Mucosa of gallbladder (tissue), 1 donor: ENCODE results near the gene TMEM214. TPM values are rescaled to one million over a fixed set of nuclear protein-coding genes. Genes with fewer than 3 reads are reported as not detected.

ENCODE experiments used
- DNase-seq: peaks from one replicate; pipeline ENCODE4 v3.0.0-alpha.2; 2020; ENCODE audit warnings: low spot score
- total RNA-seq: library from RNA; stranded (reverse); gene quantifications from one replicate; pipeline ENCODE4 v1.2.1, GENCODE V29; 2021
- donor health status: DM: no; HTN: no; CAD: no.

TMEM214 gene
- total RNA-seq, 1 donor from 2014 or later = 80.0 TPM

- DNase-seq = no peak
Observed at GRCh38 chr2:27039871-27040270, 7.1 kb downstream of the TMEM214 start.

- no peak for DNase-seq
Observed at GRCh38 chr2:27040282-27040681, 7.5 kb downstream of the TMEM214 start.

- DNase-seq = no peak
Observed at GRCh38 chr2:27041752-27042151, 9.0 kb downstream of the TMEM214 start.

GRCh38 chr2:27042159-27042661 lies 9.4 kb downstream of the TMEM214 start:
- DNase-seq = no peak

- DNase-seq = no peak
Observed at GRCh38 chr2:27042985-27043634, 10.3 kb downstream of the TMEM214 start.

GRCh38 chr2:27049422-27050280 lies 16.9 kb downstream of the TMEM214 start:
- DNase-seq = no peak

- DNase-seq = peak; percentile 94
Observed at GRCh38 chr2:27050281-27050995, 17.7 kb downstream of the TMEM214 start.

- DNase-seq = peak; percentile 96
Observed at GRCh38 chr2:27050996-27051901, 18.5 kb downstream of the TMEM214 start, which contains the start of gene AGBL5. Gene AGBL5, plus strand, starts transcription at chr2:27051668. Its CDS starts 1,291 bp downstream, at chr2:27052959.

GRCh38 chr2:27051902-27052645 lies 19.3 kb downstream of the TMEM214 start:
- DNase-seq = no peak

GRCh38 chr2:27053321-27053720 lies 20.6 kb downstream of the TMEM214 start:
- DNase-seq = no peak

- no peak for DNase-seq
Observed at GRCh38 chr2:27053776-27054175, 21.0 kb downstream of the TMEM214 start.

GRCh38 chr2:27054721-27055120 lies 22.0 kb downstream of the TMEM214 start:
- DNase-seq = no peak

GRCh38 chr2:27057184-27057583 lies 24.4 kb downstream of the TMEM214 start:
- DNase-seq = no peak

GRCh38 chr2:27058210-27058609 lies 25.4 kb downstream of the TMEM214 start:
- DNase-seq = no peak

GRCh38 chr2:27059141-27059820 lies 26.5 kb downstream of the TMEM214 start:
- no peak for DNase-seq

- no peak for DNase-seq
Observed at GRCh38 chr2:27060323-27060722, 27.6 kb downstream of the TMEM214 start.

- DNase-seq = no peak
Observed at GRCh38 chr2:27065128-27065527, 32.4 kb downstream of the TMEM214 start.

GRCh38 chr2:27067385-27067784 lies 34.6 kb downstream of the TMEM214 start:
- DNase-seq = no peak

GRCh38 chr2:27069436-27069835 lies 36.7 kb downstream of the TMEM214 start:
- DNase-seq = no peak
